ENCODE data around the gene ZKSCAN7. TPM values are rescaled to one million over a fixed set of nuclear protein-coding genes. Genes with fewer than 3 reads are reported as not detected.
A peak's percentile ranks its signal among the peaks of the same experiment; 100 is the strongest.
"Not testable (repeated sequence)": the region's sequence is repeated elsewhere in the genome, so short reads cannot be mapped to it uniquely, and the experiment has no call there.

Gene ZKSCAN7
- total and polyA plus RNA-seq, 2 donors: 5.3 to 8.0 TPM

DNA sequence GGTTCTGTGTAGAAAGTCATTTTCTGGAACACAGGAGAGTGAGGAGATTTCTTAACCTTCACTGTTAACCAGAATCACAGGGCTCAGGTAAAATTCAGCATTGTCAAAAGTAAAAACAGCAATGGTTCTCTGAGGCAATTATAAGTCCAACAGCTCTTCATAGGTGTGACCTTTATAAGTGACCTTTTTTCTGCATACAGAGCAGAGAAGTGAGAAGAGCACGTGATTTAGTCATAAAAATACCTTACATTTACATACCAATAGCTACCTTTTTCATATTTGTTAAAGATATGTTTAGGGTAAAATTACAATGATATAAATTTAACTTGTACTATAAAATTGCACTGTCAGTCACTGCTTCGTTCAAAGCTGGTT is 36.2 kb upstream of the ZKSCAN7 start:
- Histone ChIP-seq H3K9me3 (ENCODE audit: control insufficient read depth in 2 of 2, insufficient read depth in 1 of 2, low read length in 1 of 2) (no peaks in the 10 kb centered on the region), H3K36me3 (ENCODE audit: control insufficient read depth in 2 of 2, insufficient read depth in 2 of 2, low read length in 1 of 2) (no peaks in the 10 kb centered on the region), H3K4me1 (ENCODE audit: control insufficient read depth in 2 of 2, insufficient read depth in 2 of 2, low read length in 2 of 2) (no peaks in the 10 kb centered on the region), H3K4me3 (ENCODE audit: low read length in 2 of 2) (no peak overlapping the region), H3K27me3 (ENCODE audit: control insufficient read depth in 2 of 2, insufficient read depth in 1 of 2, low read length in 1 of 2) (no peaks in the 10 kb centered on the region), H3K27ac (ENCODE audit: low read depth in 1 of 2, low read length in 1 of 2) (no peak overlapping the region)
- 65% methylated on average over 2 of the region's 2 CpGs for WGBS
- no peak for DNase-seq (ENCODE audit: low read depth in 6 of 9, low spot score in 9 of 9)

DNA sequence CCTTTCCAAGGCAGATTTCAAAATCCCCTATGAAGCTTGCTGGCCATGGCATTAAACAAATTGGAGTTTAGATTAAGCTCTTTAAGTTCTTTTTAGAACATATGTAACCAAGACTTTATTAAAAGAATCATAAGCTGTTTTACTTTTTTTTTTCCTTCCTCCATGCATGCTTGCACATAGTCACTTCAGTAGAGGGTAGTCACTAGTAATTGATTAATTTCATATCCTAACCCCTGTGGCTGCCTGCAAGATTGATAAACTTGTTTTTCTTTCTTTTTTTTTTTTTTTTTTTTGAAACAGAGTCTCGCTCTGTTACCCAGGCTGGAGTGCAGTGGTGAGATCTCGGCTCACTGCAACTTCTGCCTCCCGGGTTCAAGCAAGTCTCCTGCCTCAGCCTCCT is 33.3 kb upstream of the ZKSCAN7 start:
- no peaks in the 10 kb centered on the region for H3K36me3 ChIP-seq (ENCODE audit: control insufficient read depth in 2 of 2, insufficient read depth in 2 of 2, low read length in 1 of 2)
- no peaks in the 10 kb centered on the region for H3K4me1 ChIP-seq (ENCODE audit: control insufficient read depth in 2 of 2, insufficient read depth in 2 of 2, low read length in 2 of 2)
- no peak overlapping the region for H3K4me3 ChIP-seq (ENCODE audit: low read length in 2 of 2)
- no peak overlapping the region for H3K27ac ChIP-seq (ENCODE audit: low read depth in 1 of 2, low read length in 1 of 2)
- H3K27me3 ChIP-seq (ENCODE audit: control insufficient read depth in 2 of 2, insufficient read depth in 1 of 2, low read length in 1 of 2): no peaks in the 10 kb centered on the region
- no peak for DNase-seq (ENCODE audit: low read depth in 6 of 9, low spot score in 9 of 9)
- H3K9me3 ChIP-seq (ENCODE audit: control insufficient read depth in 2 of 2, insufficient read depth in 1 of 2, low read length in 1 of 2): no peaks in the 10 kb centered on the region
- 96% methylated on average over 3 of the region's 3 CpGs for WGBS

DNA sequence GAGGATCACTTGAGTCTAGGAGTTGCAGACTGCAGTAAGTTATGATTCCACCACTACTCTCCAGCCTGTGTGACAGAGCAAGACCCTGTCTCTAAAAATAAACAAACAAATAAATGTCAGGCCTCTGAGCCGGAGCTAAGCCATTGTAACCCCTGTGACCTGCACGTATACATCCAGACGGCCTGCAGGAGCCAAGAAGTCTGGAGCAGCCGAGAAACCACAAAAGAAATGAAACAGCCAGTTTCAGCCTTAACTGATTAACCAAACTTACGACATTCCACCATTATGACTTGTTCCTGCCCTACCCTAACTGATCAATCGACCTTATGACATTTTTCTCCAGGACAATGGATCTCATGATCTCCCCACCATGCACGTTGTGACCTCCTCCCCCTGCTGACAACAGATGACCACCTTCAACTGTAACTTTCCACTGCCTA is 32.5 kb upstream of the ZKSCAN7 start:
- H3K9me3 ChIP-seq (ENCODE audit: control insufficient read depth in 2 of 2, insufficient read depth in 1 of 2, low read length in 1 of 2): no peaks in the 10 kb centered on the region
- 91% methylated on average over 7 of the region's 7 CpGs for WGBS
- H3K27ac ChIP-seq (ENCODE audit: low read depth in 1 of 2, low read length in 1 of 2): no peak overlapping the region
- H3K4me3 ChIP-seq (ENCODE audit: low read length in 2 of 2): no peak overlapping the region
- no peak for DNase-seq (ENCODE audit: low read depth in 6 of 9, low spot score in 9 of 9)
- H3K36me3 ChIP-seq (ENCODE audit: control insufficient read depth in 2 of 2, insufficient read depth in 2 of 2, low read length in 1 of 2): no peaks in the 10 kb centered on the region
- no peaks in the 10 kb centered on the region for H3K4me1 ChIP-seq (ENCODE audit: control insufficient read depth in 2 of 2, insufficient read depth in 2 of 2, low read length in 2 of 2)
- no peaks in the 10 kb centered on the region for H3K27me3 ChIP-seq (ENCODE audit: control insufficient read depth in 2 of 2, insufficient read depth in 1 of 2, low read length in 1 of 2)

DNA sequence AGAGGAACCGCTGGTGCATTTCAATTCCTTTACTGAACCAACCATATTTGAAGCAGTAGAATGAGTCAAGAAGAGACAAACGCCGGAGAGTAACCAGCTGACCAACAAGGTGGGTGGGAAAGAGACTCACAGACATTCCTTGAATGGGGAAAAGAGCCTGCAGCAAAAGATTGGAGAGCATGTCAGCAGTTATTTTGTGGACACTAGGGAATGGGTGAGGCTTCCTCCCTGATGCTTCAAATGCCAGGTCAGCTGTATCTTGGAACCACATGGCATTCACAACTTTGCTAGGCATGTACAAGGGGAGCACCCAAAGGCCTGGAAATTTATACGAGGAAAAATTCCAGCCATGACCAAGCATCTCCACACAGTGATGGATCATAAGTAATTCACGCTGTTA is 29.9 kb upstream of the ZKSCAN7 start:
- no peak overlapping the region for H3K4me3 ChIP-seq (ENCODE audit: low read length in 2 of 2)
- WGBS: 90% methylated on average over 5 of the region's 5 CpGs
- no peaks in the 10 kb centered on the region for H3K9me3 ChIP-seq (ENCODE audit: control insufficient read depth in 2 of 2, insufficient read depth in 1 of 2, low read length in 1 of 2)
- no peaks in the 10 kb centered on the region for H3K36me3 ChIP-seq (ENCODE audit: control insufficient read depth in 2 of 2, insufficient read depth in 2 of 2, low read length in 1 of 2)
- no peaks in the 10 kb centered on the region for H3K4me1 ChIP-seq (ENCODE audit: control insufficient read depth in 2 of 2, insufficient read depth in 2 of 2, low read length in 2 of 2)
- H3K27me3 ChIP-seq (ENCODE audit: control insufficient read depth in 2 of 2, insufficient read depth in 1 of 2, low read length in 1 of 2): no peaks in the 10 kb centered on the region
- H3K27ac ChIP-seq (ENCODE audit: low read depth in 1 of 2, low read length in 1 of 2): no peak overlapping the region
- no peak for DNase-seq (ENCODE audit: low read depth in 6 of 9, low spot score in 9 of 9)

DNA sequence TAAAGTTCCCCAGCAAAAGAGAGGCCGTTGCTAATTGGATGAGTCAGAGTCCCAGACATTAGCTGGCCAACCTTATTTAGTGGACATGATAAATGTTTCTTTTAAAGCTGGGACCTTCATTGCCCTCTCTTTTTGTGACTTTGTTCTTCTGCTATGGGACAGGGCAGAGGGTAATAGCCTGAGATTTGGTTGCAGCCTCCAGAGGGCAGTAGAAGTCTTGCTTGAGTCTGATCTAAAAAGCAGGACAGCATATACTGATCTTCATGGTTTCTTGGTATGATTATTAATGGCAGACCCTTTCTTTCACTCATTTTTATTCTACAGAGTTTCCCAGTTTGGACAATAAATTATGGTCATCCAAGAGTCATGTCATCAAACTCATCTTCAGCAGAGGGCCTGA is 25.1 kb upstream of the ZKSCAN7 start:
- no peaks in the 10 kb centered on the region for H3K4me1 ChIP-seq (ENCODE audit: control insufficient read depth in 2 of 2, insufficient read depth in 2 of 2, low read length in 2 of 2)
- peaks cover 0 to 6% of the 10 kb centered on the region in 2 donors for H3K9me3 ChIP-seq (ENCODE audit: control insufficient read depth in 2 of 2, insufficient read depth in 1 of 2, low read length in 1 of 2)
- no peaks in the 10 kb centered on the region for H3K27me3 ChIP-seq (ENCODE audit: control insufficient read depth in 2 of 2, insufficient read depth in 1 of 2, low read length in 1 of 2)
- no peaks in the 10 kb centered on the region for H3K36me3 ChIP-seq (ENCODE audit: control insufficient read depth in 2 of 2, insufficient read depth in 2 of 2, low read length in 1 of 2)
- H3K4me3 ChIP-seq (ENCODE audit: low read length in 2 of 2): no peak overlapping the region
- 67% methylated on average over 1 of the region's 1 CpG for WGBS
- no peak overlapping the region for H3K27ac ChIP-seq (ENCODE audit: low read depth in 1 of 2, low read length in 1 of 2)
- DNase-seq (ENCODE audit: low read depth in 6 of 9, low spot score in 9 of 9): peak in 2 of 9 donors; percentile 12 to 24

DNA sequence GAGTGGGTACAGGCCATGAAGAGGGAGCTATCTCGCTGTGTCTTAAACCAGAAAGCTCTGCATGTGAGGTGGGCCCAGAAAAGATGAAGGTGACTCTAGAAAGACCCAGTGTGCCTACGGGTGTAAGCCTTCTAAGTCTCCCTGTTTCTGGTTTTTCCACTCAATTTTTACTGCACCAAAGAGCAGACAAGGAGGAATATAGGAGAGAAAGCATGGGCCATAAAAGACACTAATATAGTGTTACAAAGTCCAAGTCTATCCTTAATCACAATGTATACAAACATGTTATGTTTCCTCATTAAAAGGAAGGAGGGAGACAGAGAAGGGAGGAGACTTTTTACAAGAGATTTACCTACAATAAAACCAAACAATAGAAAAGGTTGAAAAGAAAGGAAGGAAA is 24.1 kb upstream of the ZKSCAN7 start:
- H3K27me3 ChIP-seq (ENCODE audit: control insufficient read depth in 2 of 2, insufficient read depth in 1 of 2, low read length in 1 of 2): no peaks in the 10 kb centered on the region
- no peak overlapping the region for H3K27ac ChIP-seq (ENCODE audit: low read depth in 1 of 2, low read length in 1 of 2)
- WGBS: 86% methylated on average over 2 of the region's 2 CpGs
- H3K36me3 ChIP-seq (ENCODE audit: control insufficient read depth in 2 of 2, insufficient read depth in 2 of 2, low read length in 1 of 2): no peaks in the 10 kb centered on the region
- DNase-seq (ENCODE audit: low read depth in 6 of 9, low spot score in 9 of 9): no peak
- no peak overlapping the region for H3K4me3 ChIP-seq (ENCODE audit: low read length in 2 of 2)
- no peaks in the 10 kb centered on the region for H3K4me1 ChIP-seq (ENCODE audit: control insufficient read depth in 2 of 2, insufficient read depth in 2 of 2, low read length in 2 of 2)
- peaks cover 0 to 6% of the 10 kb centered on the region in 2 donors for H3K9me3 ChIP-seq (ENCODE audit: control insufficient read depth in 2 of 2, insufficient read depth in 1 of 2, low read length in 1 of 2)

DNA sequence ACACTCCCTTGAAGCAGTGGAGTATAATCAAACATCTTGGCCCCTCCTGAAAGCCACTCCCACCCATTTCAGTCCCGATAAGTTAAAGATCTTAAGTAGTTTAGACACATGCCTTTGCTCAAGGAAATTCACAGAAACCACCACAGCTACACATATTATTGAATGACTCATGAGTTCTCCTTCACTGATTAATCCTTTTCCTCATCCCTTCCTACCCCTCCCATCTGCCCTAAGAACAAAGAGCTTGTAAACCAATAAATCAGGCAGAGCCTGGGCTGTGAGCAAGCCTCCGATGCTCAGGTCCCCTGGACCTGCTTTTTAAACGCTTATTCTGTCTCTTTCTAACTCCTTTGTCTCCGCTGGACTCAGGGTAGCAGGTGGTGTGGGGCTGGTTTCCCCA is 20.3 kb upstream of the ZKSCAN7 start:
- H3K36me3 ChIP-seq (ENCODE audit: control insufficient read depth in 2 of 2, insufficient read depth in 2 of 2, low read length in 1 of 2); DNase-seq (ENCODE audit: low read depth in 6 of 9, low spot score in 9 of 9); H3K4me1 ChIP-seq (ENCODE audit: control insufficient read depth in 2 of 2, insufficient read depth in 2 of 2, low read length in 2 of 2); H3K9me3 ChIP-seq (ENCODE audit: control insufficient read depth in 2 of 2, insufficient read depth in 1 of 2, low read length in 1 of 2); H3K27ac ChIP-seq (ENCODE audit: low read depth in 1 of 2, low read length in 1 of 2); H3K4me3 ChIP-seq (ENCODE audit: low read length in 2 of 2); H3K27me3 ChIP-seq (ENCODE audit: control insufficient read depth in 2 of 2, insufficient read depth in 1 of 2, low read length in 1 of 2): not testable (repeated sequence)
- WGBS: 35% methylated on average over 4 of the region's 4 CpGs

DNA sequence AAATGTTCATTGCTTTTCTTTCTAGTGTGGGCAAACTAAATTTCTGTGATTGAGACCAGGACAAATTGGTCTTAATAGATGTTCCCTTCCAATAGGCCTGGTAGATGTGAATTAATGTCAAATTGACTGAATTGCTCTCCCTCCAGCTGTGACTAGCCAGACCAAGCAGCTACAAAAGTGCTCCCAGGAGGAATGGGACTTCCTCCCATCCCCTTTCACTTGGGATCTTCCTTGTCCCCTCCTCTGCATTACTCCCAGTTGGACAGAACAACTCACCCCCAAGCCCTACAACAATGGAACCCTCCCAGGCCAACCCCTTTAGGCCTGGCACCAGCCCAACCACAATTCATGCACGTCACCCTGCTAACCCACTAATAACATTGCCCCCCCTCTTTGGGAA is 19.6 kb upstream of the ZKSCAN7 start:
- Histone ChIP-seq H3K27ac (ENCODE audit: low read depth in 1 of 2, low read length in 1 of 2) (no peak overlapping the region), H3K4me1 (ENCODE audit: control insufficient read depth in 2 of 2, insufficient read depth in 2 of 2, low read length in 2 of 2) (no peaks in the 10 kb centered on the region), H3K4me3 (ENCODE audit: low read length in 2 of 2) (no peak overlapping the region), H3K27me3 (ENCODE audit: control insufficient read depth in 2 of 2, insufficient read depth in 1 of 2, low read length in 1 of 2) (peaks cover 0 to 2% of the 10 kb centered on the region in 2 donors), H3K36me3 (ENCODE audit: control insufficient read depth in 2 of 2, insufficient read depth in 2 of 2, low read length in 1 of 2) (no peaks in the 10 kb centered on the region), H3K9me3 (ENCODE audit: control insufficient read depth in 2 of 2, insufficient read depth in 1 of 2, low read length in 1 of 2) (peaks cover 0 to 6% of the 10 kb centered on the region in 2 donors)
- 25% methylated on average over 1 of the region's 1 CpG for WGBS
- DNase-seq (ENCODE audit: low read depth in 6 of 9, low spot score in 9 of 9): no peak

DNA sequence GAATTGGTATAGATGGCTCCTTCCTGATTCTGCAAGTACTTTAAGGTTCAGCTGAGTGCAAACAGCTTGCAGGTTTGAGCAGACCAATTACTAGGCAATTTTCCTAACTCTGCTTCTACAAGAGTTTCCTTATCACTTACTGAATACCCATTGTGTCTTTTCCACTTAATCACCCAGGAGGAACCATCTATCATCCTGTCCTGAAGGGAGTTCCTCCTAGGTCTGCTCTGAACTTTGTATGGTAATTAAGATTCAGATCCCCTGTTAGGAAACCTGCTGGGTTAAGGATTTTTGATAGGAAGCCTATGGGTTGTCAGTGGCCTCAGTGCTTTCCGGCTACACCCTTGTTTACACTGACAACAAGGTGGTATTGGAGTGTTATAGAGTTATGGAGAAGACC is 10.2 kb upstream of the ZKSCAN7 start:
- H3K27me3 ChIP-seq (ENCODE audit: control insufficient read depth in 2 of 2, insufficient read depth in 1 of 2, low read length in 1 of 2); H3K27ac ChIP-seq (ENCODE audit: low read depth in 1 of 2, low read length in 1 of 2); H3K36me3 ChIP-seq (ENCODE audit: control insufficient read depth in 2 of 2, insufficient read depth in 2 of 2, low read length in 1 of 2); H3K4me1 ChIP-seq (ENCODE audit: control insufficient read depth in 2 of 2, insufficient read depth in 2 of 2, low read length in 2 of 2); H3K9me3 ChIP-seq (ENCODE audit: control insufficient read depth in 2 of 2, insufficient read depth in 1 of 2, low read length in 1 of 2); DNase-seq (ENCODE audit: low read depth in 6 of 9, low spot score in 9 of 9); H3K4me3 ChIP-seq (ENCODE audit: low read length in 2 of 2): not testable (repeated sequence)
- 73% methylated on average over 1 of the region's 1 CpG for WGBS

DNA sequence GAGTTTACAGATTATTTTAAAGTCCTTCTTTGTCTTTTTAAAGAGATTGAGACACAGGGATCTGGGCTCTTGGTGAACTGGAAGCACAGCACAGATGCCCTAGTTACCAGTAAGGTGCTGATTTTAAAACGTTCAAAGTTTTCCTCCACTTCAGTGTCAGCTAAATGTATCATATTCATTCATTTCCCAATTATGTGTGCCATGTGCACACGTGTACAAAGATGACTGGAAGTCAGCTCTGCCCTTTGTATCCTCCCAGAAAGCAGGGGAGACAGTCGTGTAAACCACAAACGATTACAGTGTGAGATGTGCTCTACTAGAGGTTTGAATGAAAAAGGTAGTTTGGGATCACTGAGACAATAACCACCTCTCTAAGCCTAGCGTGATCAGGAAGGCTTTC is 730 bp downstream of the ZKSCAN7 start:
- 8% methylated on average over 5 of the region's 5 CpGs for WGBS
- Histone ChIP-seq H3K4me3 (ENCODE audit: low read length in 2 of 2) (peak overlapping the region; percentile 58 to 64), H3K9me3 (ENCODE audit: control insufficient read depth in 2 of 2, insufficient read depth in 1 of 2, low read length in 1 of 2) (peaks cover 0 to 4% of the 10 kb centered on the region in 2 donors), H3K27me3 (ENCODE audit: control insufficient read depth in 2 of 2, insufficient read depth in 1 of 2, low read length in 1 of 2) (peaks cover 0 to 6% of the 10 kb centered on the region in 2 donors), H3K4me1 (ENCODE audit: control insufficient read depth in 2 of 2, insufficient read depth in 2 of 2, low read length in 2 of 2) (peaks cover 7 to 10% of the 10 kb centered on the region in 2 donors), H3K27ac (ENCODE audit: low read depth in 1 of 2, low read length in 1 of 2) (peak overlapping the region in 1 of 2 donors; percentile 63), H3K36me3 (ENCODE audit: control insufficient read depth in 2 of 2, insufficient read depth in 2 of 2, low read length in 1 of 2) (peaks cover 11 to 18% of the 10 kb centered on the region in 2 donors)
- DNase-seq (ENCODE audit: low read depth in 6 of 9, low spot score in 9 of 9): peak in 7 of 9 donors; percentile 15 to 65 (median 30)

Data from thymus (tissue), 11 donors.